Measurements from ENCODE around the gene STX11. TPM values are rescaled to one million over a fixed set of nuclear protein-coding genes. Genes with fewer than 3 reads are reported as not detected.

Gene STX11
- total and polyA plus RNA-seq, 2 of the 13 experiments (the other 11 are each of a cell fraction or from before 2014, with no cell fraction given) = 0.03 TPM; not detected in 1

GRCh38 chr6:144113366-144113765 lies 37.0 kb upstream of the STX11 start:
- Histone ChIP-seq H3K4me1 (ENCODE audit: insufficient read depth, low read length) (no peaks in the 10 kb centered on the region), H4K20me1 (ENCODE audit: insufficient read depth, low read length) (no peaks in the 10 kb centered on the region), H3K27ac (ENCODE audit: extremely low read length, insufficient read depth, low read length) (no peak overlapping the region), H2AFZ (ENCODE audit: low read length) (no peak overlapping the region), H3K36me3 (replicated peaks in 1 of 2; ENCODE audit: control insufficient read depth in 1 of 2, insufficient read depth in 2 of 2, low read length in 2 of 2) (no peaks in the 10 kb centered on the region), H3K79me2 (ENCODE audit: insufficient read depth, low read length) (no peaks in the 10 kb centered on the region), H3K9ac (ENCODE audit: insufficient read depth, low read depth, low read length) (no peak overlapping the region), H3K27me3 (ENCODE audit: control insufficient read depth in 1 of 2, insufficient read depth in 2 of 2, low read length in 2 of 2) (peaks cover 0 to 2% of the 10 kb centered on the region in 2 experiments; a peak in 1 of 5 replicates), H3K4me2 (ENCODE audit: low read depth, low read length) (no peak overlapping the region), H3K9me3 (ENCODE audit: low read length) (no peaks in the 10 kb centered on the region), H3K4me3 (replicated peaks in 1 of 3; ENCODE audit: insufficient read depth in 1 of 3, low read depth in 2 of 3, low read length in 3 of 3) (no peak overlapping the region)
- DNase-seq (ENCODE audit: low spot score) = no peak
- FAIRE-seq = no peak
- no peak for TF ChIP-seq CBX1 (IDR thresholded peaks at IDR 0.05; ENCODE audit: low read depth)
- TF ChIP-seq ATF7 (IDR thresholded peaks at IDR 0.05) = 0 out of 2 replicates have a peak, but pooled peaks have one; percentile 3
- TF ChIP-seq ATF7 (CRISPR knock-in tag; IDR thresholded peaks at IDR 0.05) = no peak
- ChIA-PET CTCF (ENCODE audit: low intra/inter-chr PET ratio, low total read pairs) (no interaction called here), POLR2A (no interaction called here)
- intact Hi-C loops (cut with micrococcal nuclease; ENCODE audit: unreplicated experiment) (no loop called here), in situ Hi-C loops (cut with HindIII; ENCODE audit: extremely low pct_ligation_motif_present, low pct_unique_long_range_greater_than_20kb) (loop anchor here (25.0 kb wide), 1 partner anchor 1099 kb away; no protein-coding TSS in a partner anchor)
- 41% methylated on average over 6 of the region's 6 CpGs for WGBS (ENCODE audit: low lambda C conversion rate)
- ATAC-seq = no peak
- no TSS peak for BruUV-seq (replicated peaks)

- H4K20me1 ChIP-seq (ENCODE audit: insufficient read depth, low read length) = no peaks in the 10 kb centered on the region
- 27% methylated on average over 3 of the region's 3 CpGs for WGBS (ENCODE audit: low lambda C conversion rate)
- BruUV-seq (replicated peaks) = no TSS peak
These were observed 35.1 kb upstream of the STX11 start for GRCh38 chr6:144115219-144115618.

More at GRCh38 chr6:144115219-144115618, 35.1 kb upstream of the STX11 start:
- DNase-seq (ENCODE audit: low spot score) (no peak), ATAC-seq (no peak), FAIRE-seq (no peak)
- H3K36me3 ChIP-seq (replicated peaks in 1 of 2; ENCODE audit: control insufficient read depth in 1 of 2, insufficient read depth in 2 of 2, low read length in 2 of 2) = no peaks in the 10 kb centered on the region
- POLR2A ChIA-PET = no interaction called here
- H3K79me2 ChIP-seq (ENCODE audit: insufficient read depth, low read length) = no peaks in the 10 kb centered on the region
- H3K4me2 ChIP-seq (ENCODE audit: low read depth, low read length) = no peak overlapping the region
- no peak overlapping the region for H2AFZ ChIP-seq (ENCODE audit: low read length)
- in situ Hi-C loops (cut with HindIII; ENCODE audit: extremely low pct_ligation_motif_present, low pct_unique_long_range_greater_than_20kb) = loop anchor here (25.0 kb wide), 1 partner anchor 1097 kb away; no protein-coding TSS in a partner anchor
- no peak overlapping the region for H3K27ac ChIP-seq (ENCODE audit: extremely low read length, insufficient read depth, low read length)
- no peak overlapping the region for H3K4me3 ChIP-seq (replicated peaks in 1 of 3; ENCODE audit: insufficient read depth in 1 of 3, low read depth in 2 of 3, low read length in 3 of 3)
- no peak overlapping the region for H3K9ac ChIP-seq (ENCODE audit: insufficient read depth, low read depth, low read length)
- no peaks in the 10 kb centered on the region for H3K9me3 ChIP-seq (ENCODE audit: low read length)
- H3K4me1 ChIP-seq (ENCODE audit: insufficient read depth, low read length) = no peaks in the 10 kb centered on the region
- intact Hi-C loops (cut with micrococcal nuclease; ENCODE audit: unreplicated experiment) = no loop called here
- peaks cover 0 to 2% of the 10 kb centered on the region in 2 experiments; a peak in 2 of 5 replicates for H3K27me3 ChIP-seq (ENCODE audit: control insufficient read depth in 1 of 2, insufficient read depth in 2 of 2, low read length in 2 of 2)
- TF ChIP-seq TFDP1 (CRISPR knock-in tag; IDR thresholded peaks at IDR 0.05; ENCODE audit: borderline replicate concordance) (no peak), ZXDC (CRISPR knock-in tag; IDR thresholded peaks at IDR 0.05) (no peak)
- CTCF ChIA-PET (ENCODE audit: low intra/inter-chr PET ratio, low total read pairs) = no interaction called here

All from HepG2 (cell line).